PFSK-1 (cell line): ENCODE data around the gene CUL1.

ENCODE experiments used
- FOXP2 ChIP-seq: optimal IDR thresholded peaks from 2 replicates; pipeline ENCODE3; 2011; ENCODE audit warnings: borderline replicate concordance, control low read depth, inconsistent platforms; ENCODE audit not compliant: insufficient read depth; ENCODE audit errors: extremely low read length, extremely low read depth
- POLR2AphosphoS5 ChIP-seq: IDR thresholded peaks from 2 replicates; pipeline ENCODE4 v1.6.1; 2012; ENCODE audit warnings: low read depth, mild to moderate bottlenecking, control low read depth, low read length, moderate library complexity
- REST ChIP-seq, 2 experiments: IDR thresholded peaks; 2 replicates each; pipeline versions ENCODE4 v1.6.1 to v1.8.0; 2011 to 2012; ENCODE audit warnings: low read depth in 2 of 2, low read length in 2 of 2, control low read depth in 1 of 2, inconsistent platforms in 1 of 2, mild to moderate bottlenecking in 1 of 2, moderate library complexity in 1 of 2; ENCODE audit not compliant: insufficient read depth in 1 of 2
- SIN3A ChIP-seq: IDR thresholded peaks from 2 replicates; pipeline ENCODE4 v1.6.1; 2012; ENCODE audit warnings: mild to moderate bottlenecking, low read length, moderate library complexity, borderline replicate concordance; ENCODE audit not compliant: insufficient read depth
- TAF1 ChIP-seq: IDR thresholded peaks from 2 replicates; pipeline ENCODE4 v1.6.1; 2012; ENCODE audit warnings: low read length, control low read depth, borderline replicate concordance; ENCODE audit not compliant: insufficient read depth

GRCh38 chr7:148717266-148717793 lies 18.6 kb downstream of the CUL1 start:
- no peak for TF ChIP-seq SIN3A
- no peak for TF ChIP-seq REST (IDR thresholded peaks at IDR 0.05; ENCODE audit: insufficient read depth in 1 of 2, low read depth in 2 of 2, low read length in 2 of 2)
- no peak for TF ChIP-seq TAF1
- TF ChIP-seq POLR2AphosphoS5: no peak
- no peak for TF ChIP-seq FOXP2
